Upper lobe of left lung (tissue), 4 donors: ENCODE results near the gene RAG2.

ENCODE experiments used
- EP300 ChIP-seq, 4 donors: sonication (generic); formaldehyde crosslinking; IDR thresholded peaks; one replicate each; pipeline ENCODE4 v1.5.1; 2017; ENCODE audit warnings: antibody characterized with exemption in 4 of 4, control low read depth in 2 of 4
- POLR2A ChIP-seq, 4 donors: fragments of 450-650 bp; IDR thresholded peaks; one replicate each; pipeline ENCODE4 v1.5.1; 2016 to 2017; ENCODE audit warnings: antibody characterized with exemption in 4 of 4, mild to moderate bottlenecking in 2 of 4
- POLR2AphosphoS5 ChIP-seq, 2 donors: sonication (generic); formaldehyde crosslinking; IDR thresholded peaks; one replicate each; pipeline ENCODE4 v1.5.1; 2017; ENCODE audit warnings: antibody characterized with exemption in 2 of 2
- TF ChIP-seq, protein P1 (sequence below), 6 experiments: fragments of 450-650 bp in 4 of 6; fragments of 200-600 bp in 2 of 6; sonication (generic) in 2 of 6; IDR thresholded peaks; one replicate each; pipeline ENCODE4 v1.5.1; 2016 to 2019; ENCODE audit warnings: antibody characterized with exemption in 6 of 6

DNA sequence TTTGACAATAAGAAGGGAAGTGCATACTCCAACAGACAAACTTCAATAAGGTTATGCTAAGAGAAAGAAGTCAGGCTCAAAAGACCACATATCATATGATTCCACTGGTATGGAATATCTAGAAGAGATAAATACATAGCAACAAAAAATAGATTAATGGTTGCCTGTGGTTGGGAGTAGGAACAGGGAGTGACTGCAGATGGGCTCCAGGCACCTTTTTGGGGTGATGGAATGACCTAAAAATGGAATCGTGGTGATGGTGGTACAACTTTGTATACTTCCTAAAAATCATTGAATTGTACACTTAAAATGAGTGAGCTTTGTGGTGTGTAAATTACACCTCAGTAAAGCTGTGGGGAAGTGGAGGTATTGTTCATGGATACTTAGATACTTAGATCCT is 29.0 kb upstream of the RAG2 start:
- TF ChIP-seq, protein P1, sequence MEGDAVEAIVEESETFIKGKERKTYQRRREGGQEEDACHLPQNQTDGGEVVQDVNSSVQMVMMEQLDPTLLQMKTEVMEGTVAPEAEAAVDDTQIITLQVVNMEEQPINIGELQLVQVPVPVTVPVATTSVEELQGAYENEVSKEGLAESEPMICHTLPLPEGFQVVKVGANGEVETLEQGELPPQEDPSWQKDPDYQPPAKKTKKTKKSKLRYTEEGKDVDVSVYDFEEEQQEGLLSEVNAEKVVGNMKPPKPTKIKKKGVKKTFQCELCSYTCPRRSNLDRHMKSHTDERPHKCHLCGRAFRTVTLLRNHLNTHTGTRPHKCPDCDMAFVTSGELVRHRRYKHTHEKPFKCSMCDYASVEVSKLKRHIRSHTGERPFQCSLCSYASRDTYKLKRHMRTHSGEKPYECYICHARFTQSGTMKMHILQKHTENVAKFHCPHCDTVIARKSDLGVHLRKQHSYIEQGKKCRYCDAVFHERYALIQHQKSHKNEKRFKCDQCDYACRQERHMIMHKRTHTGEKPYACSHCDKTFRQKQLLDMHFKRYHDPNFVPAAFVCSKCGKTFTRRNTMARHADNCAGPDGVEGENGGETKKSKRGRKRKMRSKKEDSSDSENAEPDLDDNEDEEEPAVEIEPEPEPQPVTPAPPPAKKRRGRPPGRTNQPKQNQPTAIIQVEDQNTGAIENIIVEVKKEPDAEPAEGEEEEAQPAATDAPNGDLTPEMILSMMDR (IDR thresholded peaks at IDR 0.05) = no peak
- TF ChIP-seq POLR2AphosphoS5 (IDR thresholded peaks at IDR 0.05) (no peak), POLR2A (IDR thresholded peaks at IDR 0.05) (no peak), EP300 (IDR thresholded peaks at IDR 0.05) (no peak)
